ENCODE data around the gene GLIPR2.

DNA sequence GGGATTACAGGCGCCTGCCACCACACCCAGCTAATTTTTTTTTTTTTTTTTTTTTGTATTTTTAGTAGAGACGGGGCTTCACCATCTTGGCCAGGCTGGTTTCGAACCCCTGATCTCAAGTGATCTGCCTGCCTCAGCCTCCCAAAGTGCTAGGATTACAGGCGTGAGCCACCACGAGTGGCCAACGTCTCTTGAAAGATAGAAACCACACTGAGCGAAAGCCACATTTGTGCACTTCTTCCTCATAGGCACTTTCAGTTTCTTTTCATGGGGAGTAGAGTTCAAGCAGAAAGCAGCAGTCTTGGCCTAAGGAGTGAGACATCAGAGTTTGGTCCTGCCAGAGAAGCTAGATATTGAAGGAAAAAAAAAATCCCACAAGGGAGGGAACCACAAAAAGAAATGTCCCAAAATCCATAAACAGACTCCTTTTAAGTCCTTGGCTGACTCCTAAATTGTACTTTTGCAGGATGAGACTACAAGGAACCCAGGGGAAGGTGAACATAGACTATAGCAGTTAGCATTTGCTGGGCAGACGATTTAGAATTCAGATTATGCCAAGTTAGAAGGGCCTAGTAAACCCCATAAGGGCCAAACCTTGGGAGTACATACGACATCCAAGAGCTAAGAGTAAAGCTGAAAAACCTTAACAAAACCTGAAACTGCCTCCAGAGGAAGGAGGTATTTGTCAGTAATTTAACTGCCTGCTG is 43.9 kb upstream of the GLIPR2 start:
- TF ChIP-seq POLR2A (IDR thresholded peaks at IDR 0.05) (no peak), CTCF (IDR thresholded peaks at IDR 0.05 in 4 of 5, conservative IDR thresholded peaks at IDR 0.05 in 1 of 5) (no peak)
